Neuronal stem cell (in vitro differentiated cells): Measurements from ENCODE around the gene MRRF.

Source experiments
- DNase-seq: peaks from one replicate; pipeline ENCODE4 v3.0.0-alpha.2; 2013; ENCODE audit warnings: low spot score
- H2AFZ ChIP-seq: one replicate; pipeline ENCODE4 v1.6.1; 2013; ENCODE audit warnings: mild to moderate bottlenecking, low read length, inconsistent platforms
- H2AK5ac ChIP-seq: 2 replicates; pipeline ENCODE4 v1.6.1; 2013; ENCODE audit warnings: low read depth, mild to moderate bottlenecking, inconsistent platforms, low read length, moderate library complexity, mixed read lengths
- H2BK120ac ChIP-seq: 2 replicates; pipeline ENCODE4 v1.6.1; 2013; ENCODE audit warnings: low read depth, mild to moderate bottlenecking, inconsistent platforms, low read length, moderate library complexity, mixed read lengths
- H2BK12ac ChIP-seq: one replicate; pipeline ENCODE4 v1.6.1; 2013; ENCODE audit warnings: low read length, inconsistent platforms
- H2BK15ac ChIP-seq: 2 replicates; pipeline ENCODE4 v1.6.1; 2013; ENCODE audit warnings: mild to moderate bottlenecking, low read length, inconsistent platforms, mixed read lengths
- H2BK5ac ChIP-seq: one replicate; pipeline ENCODE4 v1.6.1; 2013; ENCODE audit warnings: inconsistent platforms, mild to moderate bottlenecking, low read length, moderate library complexity
- H3K14ac ChIP-seq: one replicate; pipeline ENCODE4 v1.6.1; 2013; ENCODE audit warnings: low read length, inconsistent platforms
- H3K18ac ChIP-seq: 2 replicates; pipeline ENCODE4 v1.6.1; 2013; ENCODE audit warnings: low read length, inconsistent platforms
- H3K23ac ChIP-seq: 2 replicates; pipeline ENCODE4 v1.6.1; 2013; ENCODE audit warnings: low read depth, mild to moderate bottlenecking, mixed read lengths, low read length, inconsistent platforms; ENCODE audit not compliant: poor library complexity
- H3K27ac ChIP-seq: replicated peaks from 3 replicates; pipeline ENCODE4 v1.5.1; 2013; ENCODE audit warnings: low read length, inconsistent platforms
- H3K27me3 ChIP-seq, 3 experiments: 2 replicates each; pipeline ENCODE4 v1.6.1; 2013; ENCODE audit warnings: low read length in 3 of 3, mild to moderate bottlenecking in 2 of 3, inconsistent platforms in 1 of 3, low read depth in 1 of 3, mixed read lengths in 1 of 3, moderate library complexity in 1 of 3; ENCODE audit not compliant: control insufficient read depth in 3 of 3, insufficient read depth in 3 of 3
- H3K36me3 ChIP-seq, 2 donors: replicated peaks in 1 of 2; 2 replicates each; pipeline ENCODE4 v1.6.1; 2013; ENCODE audit warnings: low read length in 2 of 2; ENCODE audit not compliant: control insufficient read depth in 2 of 2, insufficient read depth in 2 of 2
- H3K4ac ChIP-seq: 2 replicates; pipeline ENCODE4 v1.6.1; 2013; ENCODE audit warnings: inconsistent platforms, mild to moderate bottlenecking, low read length, moderate library complexity
- H3K4me1 ChIP-seq, 2 donors: 1 replicate in 1 of 2; 2 replicates in 1 of 2; pipeline ENCODE4 v1.6.1; 2013; ENCODE audit warnings: low read length in 2 of 2, low read depth in 1 of 2; ENCODE audit not compliant: control insufficient read depth in 2 of 2, insufficient read depth in 1 of 2
- H3K4me2 ChIP-seq: one replicate; pipeline ENCODE4 v1.6.1; 2013; ENCODE audit warnings: mild to moderate bottlenecking, low read length, inconsistent platforms; ENCODE audit not compliant: insufficient read depth, poor library complexity, severe bottlenecking
- H3K4me3 ChIP-seq, 2 donors: 2 replicates each; pipeline ENCODE4 v1.5.1; 2013; ENCODE audit warnings: low read length in 2 of 2, mild to moderate bottlenecking in 2 of 2, inconsistent platforms in 1 of 2, moderate library complexity in 1 of 2
- H3K79me1 ChIP-seq: one replicate; pipeline ENCODE4 v1.6.1; 2013; ENCODE audit warnings: low read depth, mild to moderate bottlenecking, inconsistent platforms, low read length, moderate library complexity
- H3K9ac ChIP-seq: one replicate; pipeline ENCODE4 v1.6.1; 2013; ENCODE audit warnings: mild to moderate bottlenecking, low read depth, low read length, inconsistent platforms; ENCODE audit not compliant: poor library complexity
- H3K9me3 ChIP-seq, 2 donors: replicated peaks in 1 of 2; 2 replicates each; pipeline versions ENCODE3 to v1.6.1; 2013; ENCODE audit warnings: low read length in 2 of 2, mild to moderate bottlenecking in 2 of 2, inconsistent platforms in 1 of 2, low read depth in 1 of 2, mixed read lengths in 1 of 2, moderate library complexity in 1 of 2; ENCODE audit not compliant: control insufficient read depth in 2 of 2, insufficient read depth in 1 of 2
- H4K8ac ChIP-seq: one replicate; pipeline ENCODE4 v1.6.1; 2013; ENCODE audit warnings: low read depth, mild to moderate bottlenecking, inconsistent platforms, low read length, moderate library complexity
- H4K91ac ChIP-seq: one replicate; pipeline ENCODE4 v1.6.1; 2013; ENCODE audit warnings: low read length, low read depth, mild to moderate bottlenecking, inconsistent platforms; ENCODE audit not compliant: poor library complexity
- WGBS, 2 donors: extraction: QIAGEN DNeasy Blood & Tissue Kit; methylation state at CpG; one replicate each; pipeline ENCODE4 v1.1.7; 2013; ENCODE audit warnings: missing lambda C conversion rate in 2 of 2, mixed read lengths in 1 of 2; ENCODE audit not compliant: insufficient read length in 2 of 2, insufficient replicate concordance in 1 of 2; ENCODE audit errors: extremely low coverage in 2 of 2; 5-methylcytosine and 5-hydroxymethylcytosine counted together

MRRF gene

DNA sequence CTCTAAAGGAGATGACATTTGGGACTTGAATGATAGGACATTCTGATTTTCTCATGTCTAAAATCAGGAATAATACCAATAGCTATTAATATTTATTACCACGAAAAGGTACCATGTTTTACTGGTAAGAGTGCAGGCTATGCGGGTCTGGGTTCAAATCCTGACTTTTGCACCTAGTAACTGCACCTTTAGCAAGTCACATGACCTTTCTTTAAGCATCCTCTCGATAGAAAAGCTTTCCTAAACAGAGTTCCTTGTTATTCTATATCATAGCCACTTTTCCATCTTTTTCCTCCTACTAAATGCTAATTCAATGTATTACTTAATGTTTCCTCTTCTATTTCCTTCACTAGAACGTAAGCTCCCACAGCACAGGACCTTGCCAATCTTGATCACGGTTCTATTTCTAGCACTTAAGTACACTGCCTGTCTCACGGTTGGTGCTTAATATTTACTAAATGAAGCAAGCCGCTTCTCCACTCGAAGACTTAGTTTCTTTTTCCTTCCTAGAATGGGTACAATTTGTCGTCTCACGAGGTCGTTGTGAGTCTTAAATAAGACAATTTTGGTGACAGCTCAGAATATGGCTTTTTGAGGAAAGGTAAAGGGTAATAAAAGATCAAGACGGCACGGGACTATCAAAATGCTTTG is 858 bp upstream of the MRRF start:
- H4K8ac ChIP-seq = no peak overlapping the region
- H2BK15ac ChIP-seq = no peak overlapping the region
- no peaks in the 10 kb centered on the region for H3K27me3 ChIP-seq
- H3K79me1 ChIP-seq = no peaks in the 10 kb centered on the region
- DNase-seq = no peak
- peak overlapping the region; percentile 98 for H2AFZ ChIP-seq
- H3K4me2 ChIP-seq = peak overlapping the region; percentile 73
- no peak overlapping the region for H2BK12ac ChIP-seq
- H4K91ac ChIP-seq = no peak overlapping the region
- peaks cover 0 to 4% of the 10 kb centered on the region in 2 donors for H3K4me1 ChIP-seq
- H2BK5ac ChIP-seq = no peak overlapping the region
- H3K4me3 ChIP-seq = peak overlapping the region; percentile 82 to 93
- no peak overlapping the region for H3K23ac ChIP-seq
- no peak overlapping the region for H3K9ac ChIP-seq
- H3K18ac ChIP-seq = no peak overlapping the region
- H3K9me3 ChIP-seq = no peaks in the 10 kb centered on the region
- no CpG with 5 or more reads among the region's 13 CpGs for WGBS, 2 donors
- H3K14ac ChIP-seq = no peak overlapping the region
- no peak overlapping the region for H2BK120ac ChIP-seq
- no peak overlapping the region for H3K27ac ChIP-seq
- no peak overlapping the region for H3K4ac ChIP-seq
- H2AK5ac ChIP-seq = no peak overlapping the region
- H3K36me3 ChIP-seq = peaks cover 0 to 38% of the 10 kb centered on the region in 2 donors

DNA sequence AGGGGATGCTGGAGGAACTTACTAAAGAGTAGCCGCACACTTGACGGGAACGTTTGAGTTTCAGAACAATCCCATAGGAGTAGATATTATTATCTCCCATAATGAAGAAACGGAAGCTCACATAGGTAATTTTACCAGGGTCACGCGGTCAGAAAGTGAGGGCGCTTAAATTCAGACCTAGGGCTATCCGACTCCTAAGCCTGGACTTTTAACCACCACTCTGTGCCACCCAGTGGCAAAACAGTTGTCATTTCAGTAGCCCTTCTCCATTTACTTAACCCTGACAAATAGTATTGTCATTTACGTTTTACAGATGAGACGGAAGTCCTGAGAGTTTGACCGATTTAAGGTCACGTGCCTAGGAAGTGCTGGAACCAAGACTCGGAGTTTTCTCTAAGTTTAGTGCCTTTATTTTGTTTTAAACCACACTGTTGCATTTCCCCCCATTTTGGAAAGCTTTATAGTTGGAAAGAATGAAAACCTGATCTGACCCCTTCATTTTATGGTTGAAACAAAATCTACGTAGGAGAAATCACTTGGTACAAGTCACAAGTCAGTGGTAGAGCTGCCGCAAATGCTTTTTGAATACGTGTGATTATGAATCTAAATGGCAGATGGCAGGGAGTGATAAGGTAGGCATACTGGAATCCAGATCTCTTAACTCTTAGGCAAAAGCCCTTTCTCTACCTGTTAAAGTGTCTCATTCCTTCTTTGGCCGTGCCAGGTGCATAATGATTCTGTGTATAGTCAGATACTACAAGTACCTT is 650 bp downstream of the MRRF start:
- no peak overlapping the region for H4K8ac ChIP-seq
- no peak overlapping the region for H2BK5ac ChIP-seq
- DNase-seq = no peak
- H3K4me2 ChIP-seq = peak overlapping the region; percentile 87
- H2BK15ac ChIP-seq = no peak overlapping the region
- H3K36me3 ChIP-seq = peaks cover 0 to 25% of the 10 kb centered on the region in 2 donors
- peak overlapping the region; percentile 82 to 93 for H3K4me3 ChIP-seq
- H3K9ac ChIP-seq = peak overlapping the region; percentile 94
- H3K23ac ChIP-seq = no peak overlapping the region
- no peak overlapping the region for H3K27ac ChIP-seq
- no peaks in the 10 kb centered on the region for H3K9me3 ChIP-seq
- H4K91ac ChIP-seq = no peak overlapping the region
- no CpG with 5 or more reads among the region's 17 CpGs for WGBS, 2 donors
- no peak overlapping the region for H2BK120ac ChIP-seq
- no peaks in the 10 kb centered on the region for H3K79me1 ChIP-seq
- no peak overlapping the region for H3K4ac ChIP-seq
- peaks cover 0 to 4% of the 10 kb centered on the region in 2 donors for H3K4me1 ChIP-seq
- no peaks in the 10 kb centered on the region for H3K27me3 ChIP-seq
- H2BK12ac ChIP-seq = no peak overlapping the region
- no peak overlapping the region for H3K18ac ChIP-seq
- H2AFZ ChIP-seq = peak overlapping the region; percentile 98
- no peak overlapping the region for H3K14ac ChIP-seq
- H2AK5ac ChIP-seq = no peak overlapping the region

DNA sequence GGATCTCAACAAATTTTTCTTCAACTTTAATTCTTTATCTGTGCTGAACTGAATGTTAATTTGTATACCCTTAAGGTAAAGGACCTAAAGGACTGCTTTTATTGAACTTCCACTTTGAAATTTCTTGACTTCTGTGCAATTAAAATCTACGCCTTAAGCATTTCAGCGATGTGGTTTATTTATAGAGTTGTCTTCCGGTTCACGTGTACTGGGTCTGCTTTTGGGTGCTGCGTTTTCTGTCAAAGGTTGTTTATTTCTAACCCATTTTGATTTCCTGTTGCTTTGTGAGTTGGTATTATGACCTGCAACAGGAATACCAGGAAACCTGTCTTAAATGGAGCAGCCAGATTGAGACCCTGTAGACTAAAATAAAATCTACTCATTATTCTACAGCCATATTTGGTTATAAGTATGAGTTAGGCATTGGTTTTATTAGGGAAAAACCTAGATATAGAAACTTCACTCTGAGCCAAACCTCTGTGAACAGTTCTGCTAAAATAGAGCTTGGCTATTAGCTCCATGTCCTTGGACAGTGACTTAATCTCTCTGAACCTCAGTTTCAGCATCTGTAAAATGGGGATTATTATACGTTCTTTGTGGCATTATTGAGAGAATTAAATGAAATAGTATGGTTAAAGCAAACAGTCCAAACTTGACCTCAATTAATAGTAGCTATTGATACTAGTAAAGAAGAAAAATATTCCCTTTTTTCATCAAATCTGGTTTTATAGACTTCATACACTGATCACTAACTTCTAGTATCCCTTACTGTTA is 3.5 kb downstream of the MRRF start:
- Histone ChIP-seq H3K14ac (no peak overlapping the region), H2BK5ac (no peak overlapping the region), H3K4me3 (no peak overlapping the region), H3K36me3 (peaks cover 2 to 29% of the 10 kb centered on the region in 2 donors), H2BK15ac (no peak overlapping the region), H3K4me2 (no peak overlapping the region), H4K91ac (no peak overlapping the region), H4K8ac (no peak overlapping the region), H3K23ac (no peak overlapping the region), H2AK5ac (no peak overlapping the region), H3K79me1 (peaks cover 2% of the 10 kb centered on the region), H2BK12ac (no peak overlapping the region), H3K4me1 (peaks cover 0 to 4% of the 10 kb centered on the region in 2 donors), H3K4ac (no peak overlapping the region), H2BK120ac (no peak overlapping the region), H2AFZ (no peak overlapping the region), H3K9me3 (no peaks in the 10 kb centered on the region), H3K27ac (no peak overlapping the region), H3K27me3 (no peaks in the 10 kb centered on the region), H3K18ac (no peak overlapping the region), H3K9ac (no peak overlapping the region)
- no CpG with 5 or more reads among the region's 6 CpGs for WGBS, 2 donors
- DNase-seq = no peak

DNA sequence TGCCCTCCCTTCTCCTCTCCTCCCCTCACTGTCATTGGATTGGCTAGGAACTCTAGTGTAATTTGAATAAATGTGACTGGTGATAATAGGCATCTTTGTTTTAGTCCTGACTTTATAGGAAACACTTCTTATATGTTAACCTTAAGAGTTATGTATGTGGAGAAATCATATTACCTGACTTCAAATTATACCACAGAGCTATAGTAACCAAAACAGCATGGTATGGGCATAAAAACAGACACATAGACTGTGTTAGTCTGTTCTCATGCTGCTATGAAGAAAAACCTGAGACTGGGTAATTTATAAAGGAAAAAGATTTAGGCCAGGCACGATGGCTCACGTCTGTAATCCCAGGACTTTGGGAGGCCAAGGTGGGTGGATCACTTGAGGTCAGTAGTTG is 9.4 kb downstream of the MRRF start:
- no peak overlapping the region for H2AFZ ChIP-seq
- no peaks in the 10 kb centered on the region for H3K27me3 ChIP-seq
- no peak overlapping the region for H4K8ac ChIP-seq
- no peak overlapping the region for H3K18ac ChIP-seq
- H3K4ac ChIP-seq = no peak overlapping the region
- H2BK12ac ChIP-seq = no peak overlapping the region
- peaks cover 4% of the 10 kb centered on the region for H3K79me1 ChIP-seq
- no peak overlapping the region for H2BK120ac ChIP-seq
- H3K4me1 ChIP-seq = no peaks in the 10 kb centered on the region
- H3K9ac ChIP-seq = no peak overlapping the region
- no peak overlapping the region for H3K27ac ChIP-seq
- H3K4me2 ChIP-seq = no peak overlapping the region
- DNase-seq = no peak
- peaks cover 3 to 49% of the 10 kb centered on the region in 2 donors for H3K36me3 ChIP-seq
- WGBS, 2 donors = no CpG with 5 or more reads among the region's 2 CpGs
- H4K91ac ChIP-seq = no peak overlapping the region
- no peak overlapping the region for H2AK5ac ChIP-seq
- no peak overlapping the region for H3K4me3 ChIP-seq
- no peak overlapping the region for H2BK5ac ChIP-seq
- H3K14ac ChIP-seq = no peak overlapping the region
- H3K9me3 ChIP-seq = peaks cover 5 to 25% of the 10 kb centered on the region in 2 donors
- no peak overlapping the region for H2BK15ac ChIP-seq
- H3K23ac ChIP-seq = no peak overlapping the region
